HFF-Myc (cell line): ENCODE data around the gene MPZL1.

Experiments
- DNase-seq: peaks from one replicate; pipeline ENCODE4 v3.0.0-alpha.2; 2011; ENCODE audit warnings: low read depth; ENCODE audit errors: extremely low read depth
- H3K4me3 ChIP-seq: replicated peaks from 2 replicates; pipeline ENCODE4 v1.5.1; 2011; ENCODE audit warnings: low read depth, mild to moderate bottlenecking, control low read depth, low read length
- CTCF ChIP-seq: IDR thresholded peaks from 2 replicates; pipeline ENCODE4 v1.5.1; 2012; ENCODE audit warnings: mild to moderate bottlenecking, low read depth, low read length, control low read depth; ENCODE audit errors: missing control alignments

The MPZL1 gene

GRCh38 chr1:167721617-167722151 lies at the start of gene MPZL1:
Gene MPZL1 (plus strand): TSS chr1:167721982. CDS start chr1:167722152, 170 bp downstream.
- TF ChIP-seq CTCF: no peak
- H3K4me3 ChIP-seq: peak within 1 kb of the TSS; percentile 84
- DNase-seq: peak; percentile 78

- DNase-seq: no peak
- H3K4me3 ChIP-seq: no peak overlapping the region
- TF ChIP-seq CTCF: no peak
Observed at GRCh38 chr1:167672831-167673230, 49.0 kb upstream of the MPZL1 start.

DNA sequence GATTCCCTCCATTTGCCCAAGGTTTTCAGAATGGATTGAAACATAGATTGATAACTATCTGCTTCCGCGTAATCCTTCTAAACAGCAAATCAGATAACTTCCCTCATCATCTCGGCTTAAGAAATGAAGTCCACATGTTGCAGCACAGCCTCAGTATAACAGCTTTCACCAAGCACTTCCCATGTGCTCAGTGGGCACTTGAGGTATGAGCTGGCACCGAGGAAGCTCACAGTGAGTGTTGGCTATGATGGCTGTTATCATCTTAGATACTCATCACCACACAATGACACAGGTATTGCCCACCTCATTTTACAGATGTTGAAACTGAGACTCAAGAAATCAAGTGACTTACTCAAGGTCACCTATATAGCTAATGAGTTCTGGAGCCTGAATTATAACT lies 48.5 kb upstream of the MPZL1 start:
- no peak for DNase-seq
- no peak for TF ChIP-seq CTCF
- no peak overlapping the region for H3K4me3 ChIP-seq

- TF ChIP-seq CTCF: no peak
- DNase-seq: no peak
- no peak overlapping the region for H3K4me3 ChIP-seq
Observed at GRCh38 chr1:167674156-167674555, 47.6 kb upstream of the MPZL1 start.

DNA sequence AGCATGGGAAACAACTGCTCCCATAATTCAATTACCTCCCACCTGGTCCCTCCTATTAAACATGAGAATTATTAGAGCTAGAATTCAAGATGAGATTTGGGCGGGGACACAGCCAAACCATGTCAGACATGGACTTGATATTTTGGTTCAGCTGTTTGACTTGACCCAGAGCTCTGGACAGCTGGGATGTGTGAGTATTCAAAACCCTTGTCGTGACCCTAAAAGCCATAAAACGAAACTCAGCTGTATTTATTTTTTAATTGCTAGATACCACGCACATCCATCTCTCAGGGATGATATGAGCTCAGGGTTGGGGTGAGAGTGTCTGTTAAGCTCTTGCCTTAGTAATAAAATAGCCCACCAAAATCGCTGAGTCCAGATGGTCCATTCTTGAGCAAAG lies 46.3 kb upstream of the MPZL1 start:
- DNase-seq: no peak
- H3K4me3 ChIP-seq: no peak overlapping the region
- no peak for TF ChIP-seq CTCF

DNA sequence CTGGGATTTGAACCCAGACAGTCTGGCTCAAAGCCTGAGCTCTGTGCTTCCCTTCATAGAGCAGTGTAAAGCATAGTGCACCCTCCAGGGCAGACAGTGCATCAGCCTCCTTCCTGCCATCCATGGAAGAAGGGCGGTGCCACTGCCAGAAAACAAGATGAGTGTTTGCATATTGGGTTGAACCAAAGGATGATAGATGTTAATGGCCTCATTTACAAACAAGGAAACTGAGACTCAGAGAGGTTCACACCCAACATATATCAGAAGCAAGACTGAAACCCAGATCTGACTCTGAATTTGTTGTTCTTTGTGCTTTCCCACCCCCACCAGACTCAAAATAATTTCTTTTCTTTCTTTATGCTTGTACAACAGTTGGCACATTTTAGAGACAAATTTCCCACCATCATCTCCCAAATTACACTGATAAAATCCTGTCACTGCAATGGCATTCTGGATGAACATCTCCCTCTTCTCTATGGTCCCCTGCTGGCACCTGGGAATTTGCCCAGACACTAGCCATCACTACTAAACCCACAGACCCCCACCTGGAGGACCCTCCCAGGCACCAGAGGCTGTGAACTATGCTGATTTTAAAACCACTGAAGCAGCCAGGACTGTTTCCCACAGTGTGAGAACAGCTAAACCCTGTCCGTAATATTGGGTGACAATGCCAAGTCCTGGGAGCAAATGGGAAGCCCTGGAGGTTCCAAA lies 45.4 kb upstream of the MPZL1 start:
- DNase-seq: no peak
- H3K4me3 ChIP-seq: no peak overlapping the region
- no peak for TF ChIP-seq CTCF
